Spleen (tissue), 7 donors: ENCODE results near the gene ALKBH5.

Experiments used
- CTCF ChIP-seq, 11 experiments: fragments of 200-600 bp in 7 of 11; fragments of 450-650 bp in 4 of 11; sonication (generic) in 4 of 11; IDR thresholded peaks in 8 of 11; conservative IDR thresholded peaks in 3 of 11; 1 replicate in 7 of 11; 2 replicates in 4 of 11; pipeline versions ENCODE4 v1.4.0 to v1.8.0; 2016 to 2021; ENCODE audit warnings: antibody characterized with exemption in 11 of 11, inconsistent platforms in 4 of 11, mild to moderate bottlenecking in 1 of 11
- POLR2A ChIP-seq, 3 donors: fragments of 450-650 bp; IDR thresholded peaks; one replicate each; pipeline ENCODE4 v1.5.1; 2017; ENCODE audit warnings: antibody characterized with exemption in 3 of 3, mild to moderate bottlenecking in 1 of 3
- POLR2AphosphoS5 ChIP-seq, 3 donors: sonication (generic); formaldehyde crosslinking; IDR thresholded peaks; one replicate each; pipeline ENCODE4 v1.5.1; 2017; ENCODE audit warnings: antibody characterized with exemption in 3 of 3
- donor health status: DM: no; HTN: no; CAD: no; lungs with moderate emphysema.
- donor health status: DM: no; HTN: no; CAD: no.
- donor health status: DM: no; HTN: no; CAD: no.

DNA sequence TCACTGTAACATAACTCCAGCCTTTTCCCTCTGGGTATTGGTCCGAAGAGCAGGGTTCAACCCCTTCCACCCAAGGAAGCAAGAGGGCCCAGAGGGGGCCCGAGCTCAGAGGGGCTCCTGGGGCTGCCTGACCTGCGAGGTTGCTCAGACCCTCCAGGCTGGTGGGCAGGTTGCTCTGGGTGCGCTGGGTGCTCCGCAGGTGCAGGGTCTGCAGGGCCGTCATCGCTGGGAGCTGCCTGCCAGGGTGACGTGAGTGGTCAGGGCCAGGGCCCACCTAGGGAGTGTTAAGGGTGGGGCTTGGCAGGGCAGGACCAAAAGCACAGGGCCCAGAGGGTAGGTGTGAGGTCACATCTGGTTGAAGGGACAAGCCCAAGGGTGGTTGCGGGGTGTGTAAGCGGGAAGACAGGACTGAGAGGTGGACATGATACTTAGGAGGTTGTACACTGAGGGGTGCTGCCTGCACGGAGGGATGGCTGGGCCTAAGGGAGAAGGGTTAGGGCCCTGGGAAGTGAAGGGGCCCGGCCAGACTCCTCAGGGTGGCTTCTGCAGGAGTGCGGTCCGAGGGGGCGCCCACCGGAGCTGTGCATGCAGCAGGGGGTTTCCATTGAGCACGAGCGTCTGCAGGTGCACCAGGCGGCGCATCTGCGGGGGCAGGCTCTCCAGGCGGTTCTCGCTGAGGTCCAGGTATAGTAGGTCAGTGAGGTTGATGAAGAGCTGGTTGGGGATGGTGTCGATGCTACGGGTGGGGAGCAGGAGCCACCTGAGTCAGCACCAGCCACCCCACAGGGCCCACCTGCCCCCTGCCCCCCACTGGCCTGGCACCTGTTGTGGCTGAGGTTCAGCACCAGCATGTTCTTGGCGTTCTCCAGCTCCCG, 70.6 kb downstream of the ALKBH5 start:
- no peak for TF ChIP-seq CTCF (IDR thresholded peaks at IDR 0.05 in 8 of 11, conservative IDR thresholded peaks at IDR 0.05 in 3 of 11)
- peak in 1 of 3 donors; percentile 29 for TF ChIP-seq POLR2AphosphoS5 (IDR thresholded peaks at IDR 0.05)
- TF ChIP-seq POLR2A (IDR thresholded peaks at IDR 0.05): no peak
